Liver (tissue), 9 donors: Measurements from ENCODE around the gene SYNE4. TPM values are rescaled to one million over a fixed set of nuclear protein-coding genes. Genes with fewer than 3 reads are reported as not detected.
"Not testable (repeated sequence)": the region's sequence is repeated elsewhere in the genome, so short reads cannot be mapped to it uniquely, and the experiment has no call there.

Source experiments
- DNase-seq: peaks from one replicate; pipeline ENCODE4 v3.0.0-alpha.2; 2017; ENCODE audit warnings: low spot score
- H3K27ac ChIP-seq, 2 donors: one replicate each; pipeline ENCODE4 v1.7.0; 2013; ENCODE audit warnings: inconsistent platforms in 2 of 2, low read length in 2 of 2, control low read depth in 1 of 2, low read depth in 1 of 2, mild to moderate bottlenecking in 1 of 2
- H3K27me3 ChIP-seq, 4 donors: one replicate each; pipeline versions ENCODE4 v1.6.1 to v1.7.0; 2013; ENCODE audit warnings: low read length in 3 of 4, inconsistent platforms in 1 of 4, mild to moderate bottlenecking in 1 of 4, moderate library complexity in 1 of 4; ENCODE audit not compliant: control insufficient read depth in 4 of 4, insufficient read depth in 4 of 4
- H3K36me3 ChIP-seq, 4 donors: one replicate each; pipeline versions ENCODE4 v1.6.1 to v1.7.0; 2013; ENCODE audit warnings: low read length in 3 of 4, mild to moderate bottlenecking in 3 of 4, low read depth in 1 of 4, moderate library complexity in 1 of 4; ENCODE audit not compliant: control insufficient read depth in 4 of 4, insufficient read depth in 3 of 4
- H3K4me1 ChIP-seq, 4 donors: one replicate each; pipeline versions ENCODE4 v1.6.1 to v1.7.0; 2013; ENCODE audit warnings: low read length in 3 of 4, mild to moderate bottlenecking in 3 of 4, moderate library complexity in 1 of 4; ENCODE audit not compliant: control insufficient read depth in 4 of 4, insufficient read depth in 4 of 4
- H3K4me3 ChIP-seq, 3 donors: one replicate each; pipeline versions ENCODE4 v1.6.1 to v1.7.0; 2013; ENCODE audit warnings: low read length in 3 of 3, control low read depth in 1 of 3, low read depth in 1 of 3, mild to moderate bottlenecking in 1 of 3
- H3K9ac ChIP-seq, 2 donors: one replicate each; pipeline ENCODE4 v1.7.0; 2013; ENCODE audit warnings: low read length in 2 of 2, mild to moderate bottlenecking in 2 of 2, moderate library complexity in 2 of 2, control low read depth in 1 of 2, low read depth in 1 of 2
- H3K9me3 ChIP-seq, 4 donors: one replicate each; pipeline versions ENCODE4 v1.6.1 to v1.7.0; 2013; ENCODE audit warnings: low read length in 3 of 4; ENCODE audit not compliant: control insufficient read depth in 4 of 4
- EGR1 ChIP-seq, 2 donors: IDR thresholded peaks; 2 replicates each; pipeline ENCODE4 v1.6.1; 2016 to 2018; ENCODE audit warnings: antibody characterized with exemption in 2 of 2, low read depth in 2 of 2
- FOXA2 ChIP-seq: IDR thresholded peaks from 2 replicates; pipeline ENCODE4 v1.6.1; 2016; ENCODE audit warnings: antibody characterized with exemption
- GABPA ChIP-seq, 2 donors: IDR thresholded peaks in 1 of 2; conservative IDR thresholded peaks in 1 of 2; 2 replicates each; pipeline ENCODE4 v1.6.1; 2016; ENCODE audit warnings: antibody characterized with exemption in 2 of 2, mild to moderate bottlenecking in 1 of 2, moderate library complexity in 1 of 2
- HNF4G ChIP-seq: IDR thresholded peaks from 2 replicates; pipeline ENCODE4 v1.6.1; 2016; ENCODE audit warnings: antibody characterized with exemption
- NR2F2 ChIP-seq: IDR thresholded peaks from 2 replicates; pipeline ENCODE4 v1.6.1; 2016; ENCODE audit warnings: antibody characterized with exemption
- RAD21 ChIP-seq, 2 donors: IDR thresholded peaks; 2 replicates each; pipeline ENCODE4 v1.6.1; 2016; ENCODE audit warnings: antibody characterized with exemption in 2 of 2, mild to moderate bottlenecking in 2 of 2
- RXRA ChIP-seq, 2 donors: IDR thresholded peaks; 2 replicates each; pipeline ENCODE4 v1.6.1; 2017 to 2018; ENCODE audit warnings: antibody characterized with exemption in 2 of 2, mild to moderate bottlenecking in 1 of 2
- SP1 ChIP-seq: IDR thresholded peaks from 2 replicates; pipeline ENCODE4 v1.6.1; 2018; ENCODE audit warnings: antibody characterized with exemption, mild to moderate bottlenecking
- TAF1 ChIP-seq: conservative IDR thresholded peaks from 2 replicates; pipeline ENCODE4 v1.6.1; 2016; ENCODE audit warnings: antibody characterized with exemption, mild to moderate bottlenecking
- YY1 ChIP-seq: IDR thresholded peaks from 2 replicates; pipeline ENCODE4 v1.6.1; 2016; ENCODE audit warnings: antibody characterized with exemption, mild to moderate bottlenecking
- WGBS: extraction: QIAGEN DNeasy Blood & Tissue Kit; methylation state at CpG from one replicate; pipeline ENCODE4 v1.1.7; 2013; 5-methylcytosine and 5-hydroxymethylcytosine counted together
- polyA plus RNA-seq, 2 donors: library from polyadenylated mRNA; stranded (reverse) in 1 of 2; unstranded in 1 of 2; fragments of 200-250 nt in 1 of 2; fragments of >200 nt in 1 of 2; fragmentation: Nextera tagmentation in 1 of 2; extraction: Ambion mirVana in 1 of 2; gene quantifications; one replicate each; pipeline versions ENCODE4 v1.2.1 to v1.2.3, GENCODE V29; 2013 to 2015
- total RNA-seq, 2 donors: library from RNA; depleted of rRNA; stranded (reverse); fragments of >200 nt; gene quantifications; one replicate each; pipeline ENCODE4 v1.2.3, GENCODE V29; 2014
- TF ChIP-seq, protein P1 (sequence below): IDR thresholded peaks from 2 replicates; pipeline ENCODE4 v1.6.1; 2016; ENCODE audit warnings: antibody characterized with exemption, mild to moderate bottlenecking
- TF ChIP-seq, protein P2 (sequence below): IDR thresholded peaks from 2 replicates; pipeline ENCODE4 v1.6.1; 2016; ENCODE audit warnings: antibody characterized with exemption
- TF ChIP-seq, protein P3 (sequence below): fragments of 150-350 bp; IDR thresholded peaks from 2 replicates; pipeline ENCODE4 v1.5.1; 2017; ENCODE audit warnings: improper control_type of control experiment, low read depth, low read length; ENCODE audit not compliant: missing input control
- TF ChIP-seq, protein P4 (sequence below): IDR thresholded peaks from 2 replicates; pipeline ENCODE4 v1.6.1; 2016; ENCODE audit warnings: antibody characterized with exemption
- TF ChIP-seq, protein P5 (sequence below): IDR thresholded peaks from 2 replicates; pipeline ENCODE4 v1.6.1; 2016; ENCODE audit warnings: antibody characterized with exemption
- donor health status: healthy.
- donor health status: healthy.
- donor health status: healthy.
- donor health status: healthy.
- donor health status: healthy.

SYNE4 gene
- total and polyA plus RNA-seq, 4 donors = 1.8 to 5.7 (median 4.3) TPM

DNA sequence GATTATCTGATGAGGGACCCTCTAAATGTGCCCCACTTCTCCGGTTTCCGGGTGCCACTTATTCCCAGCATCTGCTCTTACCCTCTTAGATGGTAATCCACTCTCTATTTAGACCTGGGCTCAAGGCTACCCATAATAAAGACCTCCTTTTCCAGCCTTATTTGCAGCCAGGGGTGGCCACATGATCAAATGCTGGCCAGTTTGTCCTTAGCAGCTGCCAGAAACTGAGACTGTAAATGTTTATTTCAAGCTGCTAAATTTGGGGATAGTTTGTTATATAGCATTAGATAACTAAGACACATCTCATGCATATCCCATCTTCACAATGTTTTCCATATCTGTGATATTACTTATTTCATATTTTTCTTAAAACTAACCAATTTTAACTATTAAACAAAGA lies 35.3 kb upstream of the SYNE4 start:
- no peak overlapping the region for H3K27ac ChIP-seq
- H3K9me3 ChIP-seq = no peaks in the 10 kb centered on the region
- H3K4me1 ChIP-seq = no peaks in the 10 kb centered on the region
- H3K9ac ChIP-seq = no peak overlapping the region
- DNase-seq = no peak
- H3K36me3 ChIP-seq = peaks cover 0 to 3% (median 0%) of the 10 kb centered on the region in 4 donors
- TF ChIP-seq EGR1 (IDR thresholded peaks at IDR 0.05; ENCODE audit: low read depth in 2 of 2) (no peak), NR2F2 (no peak), YY1 (no peak), FOXA2 (no peak), HNF4G (no peak), GABPA (IDR thresholded peaks at IDR 0.05 in 1 of 2, conservative IDR thresholded peaks at IDR 0.05 in 1 of 2) (no peak), RAD21 (IDR thresholded peaks at IDR 0.05) (no peak), TAF1 (no peak), RXRA (IDR thresholded peaks at IDR 0.05) (no peak), SP1 (no peak)
- TF ChIP-seq, protein P1, sequence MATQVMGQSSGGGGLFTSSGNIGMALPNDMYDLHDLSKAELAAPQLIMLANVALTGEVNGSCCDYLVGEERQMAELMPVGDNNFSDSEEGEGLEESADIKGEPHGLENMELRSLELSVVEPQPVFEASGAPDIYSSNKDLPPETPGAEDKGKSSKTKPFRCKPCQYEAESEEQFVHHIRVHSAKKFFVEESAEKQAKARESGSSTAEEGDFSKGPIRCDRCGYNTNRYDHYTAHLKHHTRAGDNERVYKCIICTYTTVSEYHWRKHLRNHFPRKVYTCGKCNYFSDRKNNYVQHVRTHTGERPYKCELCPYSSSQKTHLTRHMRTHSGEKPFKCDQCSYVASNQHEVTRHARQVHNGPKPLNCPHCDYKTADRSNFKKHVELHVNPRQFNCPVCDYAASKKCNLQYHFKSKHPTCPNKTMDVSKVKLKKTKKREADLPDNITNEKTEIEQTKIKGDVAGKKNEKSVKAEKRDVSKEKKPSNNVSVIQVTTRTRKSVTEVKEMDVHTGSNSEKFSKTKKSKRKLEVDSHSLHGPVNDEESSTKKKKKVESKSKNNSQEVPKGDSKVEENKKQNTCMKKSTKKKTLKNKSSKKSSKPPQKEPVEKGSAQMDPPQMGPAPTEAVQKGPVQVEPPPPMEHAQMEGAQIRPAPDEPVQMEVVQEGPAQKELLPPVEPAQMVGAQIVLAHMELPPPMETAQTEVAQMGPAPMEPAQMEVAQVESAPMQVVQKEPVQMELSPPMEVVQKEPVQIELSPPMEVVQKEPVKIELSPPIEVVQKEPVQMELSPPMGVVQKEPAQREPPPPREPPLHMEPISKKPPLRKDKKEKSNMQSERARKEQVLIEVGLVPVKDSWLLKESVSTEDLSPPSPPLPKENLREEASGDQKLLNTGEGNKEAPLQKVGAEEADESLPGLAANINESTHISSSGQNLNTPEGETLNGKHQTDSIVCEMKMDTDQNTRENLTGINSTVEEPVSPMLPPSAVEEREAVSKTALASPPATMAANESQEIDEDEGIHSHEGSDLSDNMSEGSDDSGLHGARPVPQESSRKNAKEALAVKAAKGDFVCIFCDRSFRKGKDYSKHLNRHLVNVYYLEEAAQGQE = no peak
- TF ChIP-seq, protein P2, sequence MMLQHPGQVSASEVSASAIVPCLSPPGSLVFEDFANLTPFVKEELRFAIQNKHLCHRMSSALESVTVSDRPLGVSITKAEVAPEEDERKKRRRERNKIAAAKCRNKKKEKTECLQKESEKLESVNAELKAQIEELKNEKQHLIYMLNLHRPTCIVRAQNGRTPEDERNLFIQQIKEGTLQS = no peak
- TF ChIP-seq, protein P3, sequence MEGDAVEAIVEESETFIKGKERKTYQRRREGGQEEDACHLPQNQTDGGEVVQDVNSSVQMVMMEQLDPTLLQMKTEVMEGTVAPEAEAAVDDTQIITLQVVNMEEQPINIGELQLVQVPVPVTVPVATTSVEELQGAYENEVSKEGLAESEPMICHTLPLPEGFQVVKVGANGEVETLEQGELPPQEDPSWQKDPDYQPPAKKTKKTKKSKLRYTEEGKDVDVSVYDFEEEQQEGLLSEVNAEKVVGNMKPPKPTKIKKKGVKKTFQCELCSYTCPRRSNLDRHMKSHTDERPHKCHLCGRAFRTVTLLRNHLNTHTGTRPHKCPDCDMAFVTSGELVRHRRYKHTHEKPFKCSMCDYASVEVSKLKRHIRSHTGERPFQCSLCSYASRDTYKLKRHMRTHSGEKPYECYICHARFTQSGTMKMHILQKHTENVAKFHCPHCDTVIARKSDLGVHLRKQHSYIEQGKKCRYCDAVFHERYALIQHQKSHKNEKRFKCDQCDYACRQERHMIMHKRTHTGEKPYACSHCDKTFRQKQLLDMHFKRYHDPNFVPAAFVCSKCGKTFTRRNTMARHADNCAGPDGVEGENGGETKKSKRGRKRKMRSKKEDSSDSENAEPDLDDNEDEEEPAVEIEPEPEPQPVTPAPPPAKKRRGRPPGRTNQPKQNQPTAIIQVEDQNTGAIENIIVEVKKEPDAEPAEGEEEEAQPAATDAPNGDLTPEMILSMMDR = no peak
- TF ChIP-seq, protein P4, sequence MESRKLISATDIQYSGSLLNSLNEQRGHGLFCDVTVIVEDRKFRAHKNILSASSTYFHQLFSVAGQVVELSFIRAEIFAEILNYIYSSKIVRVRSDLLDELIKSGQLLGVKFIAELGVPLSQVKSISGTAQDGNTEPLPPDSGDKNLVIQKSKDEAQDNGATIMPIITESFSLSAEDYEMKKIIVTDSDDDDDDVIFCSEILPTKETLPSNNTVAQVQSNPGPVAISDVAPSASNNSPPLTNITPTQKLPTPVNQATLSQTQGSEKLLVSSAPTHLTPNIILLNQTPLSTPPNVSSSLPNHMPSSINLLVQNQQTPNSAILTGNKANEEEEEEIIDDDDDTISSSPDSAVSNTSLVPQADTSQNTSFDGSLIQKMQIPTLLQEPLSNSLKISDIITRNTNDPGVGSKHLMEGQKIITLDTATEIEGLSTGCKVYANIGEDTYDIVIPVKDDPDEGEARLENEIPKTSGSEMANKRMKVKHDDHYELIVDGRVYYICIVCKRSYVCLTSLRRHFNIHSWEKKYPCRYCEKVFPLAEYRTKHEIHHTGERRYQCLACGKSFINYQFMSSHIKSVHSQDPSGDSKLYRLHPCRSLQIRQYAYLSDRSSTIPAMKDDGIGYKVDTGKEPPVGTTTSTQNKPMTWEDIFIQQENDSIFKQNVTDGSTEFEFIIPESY = no peak
- WGBS = 100% methylated on average over 2 of the region's 2 CpGs
- H3K4me3 ChIP-seq = no peak overlapping the region
- no peaks in the 10 kb centered on the region for H3K27me3 ChIP-seq

DNA sequence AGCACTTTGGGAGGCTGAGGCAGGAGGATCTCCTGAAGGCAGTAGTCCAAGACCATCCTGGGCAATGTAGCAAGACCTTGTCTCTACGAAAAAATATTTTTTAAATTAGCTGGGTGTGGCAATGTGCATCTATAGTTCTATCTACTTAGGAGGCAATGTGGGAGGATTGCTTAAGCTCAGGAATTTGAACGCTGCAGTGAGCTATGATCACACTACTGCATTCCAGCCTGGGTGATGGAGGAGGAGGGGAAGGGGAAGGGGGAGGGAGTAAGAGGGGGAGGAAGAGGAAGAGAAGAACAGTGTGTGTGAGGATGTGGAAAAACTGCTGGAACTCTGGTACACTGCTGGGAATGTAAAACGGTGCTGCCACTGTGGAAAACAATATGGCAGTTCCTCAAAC lies 33.2 kb upstream of the SYNE4 start:
- no peak overlapping the region for H3K9ac ChIP-seq
- H3K9me3 ChIP-seq = no peaks in the 10 kb centered on the region
- 58% methylated on average over 3 of the region's 3 CpGs for WGBS
- H3K27ac ChIP-seq = no peak overlapping the region
- H3K27me3 ChIP-seq = no peaks in the 10 kb centered on the region
- H3K4me1 ChIP-seq = no peaks in the 10 kb centered on the region
- H3K4me3 ChIP-seq = no peak overlapping the region
- TF ChIP-seq, protein P2 = no peak
- TF ChIP-seq FOXA2 = no peak
- TF ChIP-seq, protein P5, sequence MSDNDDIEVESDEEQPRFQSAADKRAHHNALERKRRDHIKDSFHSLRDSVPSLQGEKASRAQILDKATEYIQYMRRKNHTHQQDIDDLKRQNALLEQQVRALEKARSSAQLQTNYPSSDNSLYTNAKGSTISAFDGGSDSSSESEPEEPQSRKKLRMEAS = no peak
- DNase-seq = no peak
- peaks cover 0 to 3% (median 0%) of the 10 kb centered on the region in 4 donors for H3K36me3 ChIP-seq

DNA sequence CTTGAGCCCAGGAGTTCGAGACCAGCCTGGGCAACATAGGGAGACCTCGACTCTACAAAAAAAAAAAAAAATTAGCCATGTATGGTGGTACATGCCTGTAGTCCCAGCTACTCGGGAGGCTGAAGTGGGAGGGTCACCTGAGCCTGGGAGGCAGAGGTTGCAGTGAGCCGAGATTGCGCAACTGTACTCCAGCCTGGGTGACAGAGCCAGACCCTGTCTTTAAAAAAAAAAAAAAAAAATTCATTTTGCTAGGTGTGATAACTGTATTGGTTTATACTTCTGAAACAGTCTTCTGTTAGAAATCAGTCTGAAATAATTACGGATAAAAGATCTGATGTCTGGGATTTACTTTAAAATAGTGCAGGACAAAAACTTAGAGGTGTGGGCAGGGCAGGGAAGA lies 32.5 kb upstream of the SYNE4 start:
- H3K27ac ChIP-seq = not testable (repeated sequence)

More for the DNA sequence above, 32.5 kb upstream of the SYNE4 start:
- not testable (repeated sequence) for H3K36me3 ChIP-seq, H3K4me3 ChIP-seq, H3K9ac ChIP-seq, DNase-seq, H3K9me3 ChIP-seq, H3K27me3 ChIP-seq, H3K4me1 ChIP-seq
- 71% methylated on average over 6 of the region's 6 CpGs for WGBS
